ENCODE results near the gene MAG.

Gene MAG

GRCh38 chr19:35291916-35292315, at the start of gene MAG:
MAG (plus strand) TSS chr19:35292161; CDS start chr19:35295409, 3,248 bp downstream.
- Histone ChIP-seq H3K36me3 (replicated peaks) (no peaks in the 10 kb centered on the region), H3K4me3 (ENCODE audit: low read depth, low read length) (no peak within 1 kb of the TSS), H3K27me3 (replicated peaks) (peaks cover 5% of the 10 kb centered on the region), H3K27ac (no peak within 1 kb of the TSS)
- no peak for DNase-seq
- in situ Hi-C loops (cut with HindIII; ENCODE audit: low pct_ligation_motif_present, low sequenced_read_pairs), result no loop called here
- TF ChIP-seq, protein P1, sequence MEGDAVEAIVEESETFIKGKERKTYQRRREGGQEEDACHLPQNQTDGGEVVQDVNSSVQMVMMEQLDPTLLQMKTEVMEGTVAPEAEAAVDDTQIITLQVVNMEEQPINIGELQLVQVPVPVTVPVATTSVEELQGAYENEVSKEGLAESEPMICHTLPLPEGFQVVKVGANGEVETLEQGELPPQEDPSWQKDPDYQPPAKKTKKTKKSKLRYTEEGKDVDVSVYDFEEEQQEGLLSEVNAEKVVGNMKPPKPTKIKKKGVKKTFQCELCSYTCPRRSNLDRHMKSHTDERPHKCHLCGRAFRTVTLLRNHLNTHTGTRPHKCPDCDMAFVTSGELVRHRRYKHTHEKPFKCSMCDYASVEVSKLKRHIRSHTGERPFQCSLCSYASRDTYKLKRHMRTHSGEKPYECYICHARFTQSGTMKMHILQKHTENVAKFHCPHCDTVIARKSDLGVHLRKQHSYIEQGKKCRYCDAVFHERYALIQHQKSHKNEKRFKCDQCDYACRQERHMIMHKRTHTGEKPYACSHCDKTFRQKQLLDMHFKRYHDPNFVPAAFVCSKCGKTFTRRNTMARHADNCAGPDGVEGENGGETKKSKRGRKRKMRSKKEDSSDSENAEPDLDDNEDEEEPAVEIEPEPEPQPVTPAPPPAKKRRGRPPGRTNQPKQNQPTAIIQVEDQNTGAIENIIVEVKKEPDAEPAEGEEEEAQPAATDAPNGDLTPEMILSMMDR (IDR thresholded peaks at IDR 0.05; ENCODE audit: low read depth, low read length, missing control alignments), result no peak

DNA sequence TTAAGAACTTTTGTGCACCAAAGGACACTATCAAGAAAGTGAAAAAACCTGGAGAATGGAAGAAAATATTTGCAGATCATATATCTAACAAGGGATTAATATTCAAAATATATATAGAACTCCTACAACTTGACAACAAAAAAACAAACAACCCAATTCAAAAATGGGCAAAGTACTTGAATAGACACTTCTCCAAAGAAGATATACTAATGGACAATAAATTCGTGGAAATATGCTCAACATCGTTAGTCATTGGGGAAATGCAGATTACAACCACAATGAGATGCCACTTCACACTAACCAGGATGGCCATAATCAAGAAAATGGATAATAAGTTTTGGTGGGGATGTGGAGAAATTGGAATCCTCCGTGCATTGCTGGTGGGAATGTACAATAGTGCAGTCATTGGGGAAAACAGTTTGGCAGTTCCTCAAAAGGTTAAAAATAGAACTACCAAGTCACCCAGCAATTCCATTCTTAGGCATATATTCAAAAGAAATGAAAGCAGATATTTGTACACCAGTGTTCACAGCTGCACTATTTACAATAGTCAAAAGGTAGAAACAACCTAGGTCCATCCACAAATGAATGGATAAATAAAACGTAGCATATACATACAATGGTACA, 45.4 kb upstream of the MAG start:
- in situ Hi-C loops (cut with HindIII; ENCODE audit: low pct_ligation_motif_present, low sequenced_read_pairs), result no loop called here
- H3K27ac ChIP-seq, result no peak overlapping the region
- H3K36me3 ChIP-seq (replicated peaks), result no peaks in the 10 kb centered on the region
- no peak overlapping the region for H3K4me3 ChIP-seq (ENCODE audit: low read depth, low read length)
- TF ChIP-seq, protein P1 (IDR thresholded peaks at IDR 0.05; ENCODE audit: low read depth, low read length, missing control alignments), result no peak
- H3K27me3 ChIP-seq (replicated peaks), result peaks cover 38% of the 10 kb centered on the region
- no peak for DNase-seq

DNA sequence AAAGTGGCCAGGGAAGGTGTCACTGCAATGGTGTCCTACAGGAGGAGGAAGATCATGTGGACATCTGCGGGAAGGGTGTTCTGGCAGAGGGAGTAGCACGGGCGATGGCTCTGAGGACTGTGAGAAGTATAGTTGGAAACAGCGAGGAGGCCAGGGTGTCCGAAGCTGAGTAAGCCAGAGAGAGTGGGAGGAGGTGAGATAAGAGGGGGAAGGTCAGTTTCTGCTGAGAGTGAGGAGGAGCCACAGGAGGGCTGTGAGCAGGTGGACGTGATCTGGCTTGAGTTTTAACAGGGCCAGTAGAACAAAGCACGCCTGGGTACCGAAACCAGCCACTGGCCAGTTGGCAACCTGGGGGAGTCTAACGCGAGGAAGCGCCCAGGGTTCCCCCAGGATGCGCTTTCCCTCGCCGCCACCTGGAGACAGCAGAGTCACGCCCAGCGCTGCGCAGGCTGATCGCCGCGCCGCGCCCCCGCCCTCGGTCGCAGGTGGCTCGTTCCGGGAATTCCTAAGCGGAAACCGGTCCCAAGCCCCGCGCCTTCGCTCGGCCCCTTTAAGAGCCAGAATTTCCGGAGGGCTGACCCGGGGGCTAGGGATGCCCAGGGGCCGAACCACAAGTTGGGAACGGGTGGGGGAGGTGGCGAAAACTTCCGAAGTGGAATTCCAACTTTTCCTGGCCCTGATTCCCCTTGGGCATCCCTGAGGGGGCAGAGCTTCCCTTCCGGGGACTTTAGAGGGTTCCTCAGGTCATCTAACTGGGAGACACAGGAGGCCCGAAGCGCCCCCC, 44.2 kb upstream of the MAG start:
- no peak for DNase-seq
- Histone ChIP-seq H3K4me3 (ENCODE audit: low read depth, low read length) (no peak overlapping the region), H3K36me3 (replicated peaks) (no peaks in the 10 kb centered on the region), H3K27me3 (replicated peaks) (peaks cover 38% of the 10 kb centered on the region), H3K27ac (no peak overlapping the region)
- TF ChIP-seq, protein P1 (IDR thresholded peaks at IDR 0.05; ENCODE audit: low read depth, low read length, missing control alignments), result no peak
- in situ Hi-C loops (cut with HindIII; ENCODE audit: low pct_ligation_motif_present, low sequenced_read_pairs), result no loop called here

- Histone ChIP-seq H3K27ac (no peak within 1 kb of the TSS), H3K27me3 (replicated peaks) (peaks cover 38% of the 10 kb centered on the region), H3K36me3 (replicated peaks) (no peaks in the 10 kb centered on the region), H3K4me3 (ENCODE audit: low read depth, low read length) (no peak within 1 kb of the TSS)
- TF ChIP-seq, protein P1 (IDR thresholded peaks at IDR 0.05; ENCODE audit: low read depth, low read length, missing control alignments), result no peak
- in situ Hi-C loops (cut with HindIII; ENCODE audit: low pct_ligation_motif_present, low sequenced_read_pairs), result no loop called here
- no peak for DNase-seq
Observed at GRCh38 chr19:35248310-35249145, 43.4 kb upstream of the MAG start, which contains the start of gene LSR. LSR (plus strand) TSS chr19:35249002; CDS start chr19:35249023, 21 bp downstream.

- TF ChIP-seq, protein P1 (IDR thresholded peaks at IDR 0.05; ENCODE audit: low read depth, low read length, missing control alignments), result no peak
- Histone ChIP-seq H3K27me3 (replicated peaks) (peaks cover 38% of the 10 kb centered on the region), H3K4me3 (ENCODE audit: low read depth, low read length) (no peak overlapping the region), H3K36me3 (replicated peaks) (no peaks in the 10 kb centered on the region), H3K27ac (no peak overlapping the region)
- in situ Hi-C loops (cut with HindIII; ENCODE audit: low pct_ligation_motif_present, low sequenced_read_pairs), result no loop called here
- DNase-seq, result no peak
Observed at GRCh38 chr19:35249146-35249847, 42.7 kb upstream of the MAG start.
